HG02870 (cell line): Measurements from ENCODE around the gene MYO1F.
"Not testable (repeated sequence)": the region's sequence is repeated elsewhere in the genome, so short reads cannot be mapped to it uniquely, and the experiment has no call there.

ENCODE experiments used
- ATAC-seq: cut with Tn5 transposase; IDR thresholded peaks from one replicate; pipeline ENCODE4 v1.9.1; 2021; ENCODE audit warnings: mild to moderate bottlenecking, moderate library complexity; ENCODE audit not compliant: unreplicated experiment

MYO1F gene

GRCh38 chr19:8567522-8568172, 9.6 kb downstream of the MYO1F start:
- ATAC-seq, result no peak

GRCh38 chr19:8566855-8567254, 10.4 kb downstream of the MYO1F start:
- no peak for ATAC-seq

GRCh38 chr19:8564866-8565265, 12.4 kb downstream of the MYO1F start:
- not testable (repeated sequence) for ATAC-seq

GRCh38 chr19:8561075-8561764, 16.0 kb downstream of the MYO1F start:
- ATAC-seq, result no peak

GRCh38 chr19:8558325-8558724, 18.9 kb downstream of the MYO1F start:
- ATAC-seq, result no peak

- no peak for ATAC-seq
These were observed 19.5 kb downstream of the MYO1F start for GRCh38 chr19:8557642-8558238.

- not testable (repeated sequence) for ATAC-seq
These were observed 23.5 kb downstream of the MYO1F start for GRCh38 chr19:8553729-8554128.

- no peak for ATAC-seq
These were observed 24.4 kb downstream of the MYO1F start for GRCh38 chr19:8552810-8553209.

- no peak for ATAC-seq
These were observed 27.2 kb downstream of the MYO1F start for GRCh38 chr19:8550070-8550469.

- no peak for ATAC-seq
These were observed 31.5 kb downstream of the MYO1F start for GRCh38 chr19:8545743-8546142.

- no peak for ATAC-seq
These were observed 33.1 kb downstream of the MYO1F start for GRCh38 chr19:8544168-8544567.

- ATAC-seq, result no peak
These were observed 37.6 kb downstream of the MYO1F start for GRCh38 chr19:8539621-8540149.

GRCh38 chr19:8537099-8537498, 40.1 kb downstream of the MYO1F start:
- no peak for ATAC-seq

GRCh38 chr19:8536282-8536681, 41.0 kb downstream of the MYO1F start:
- no peak for ATAC-seq

GRCh38 chr19:8532225-8532624, 45.0 kb downstream of the MYO1F start:
- no peak for ATAC-seq

- no peak for ATAC-seq
These were observed 45.8 kb downstream of the MYO1F start for GRCh38 chr19:8531470-8531869.

GRCh38 chr19:8530061-8530679, 47.1 kb downstream of the MYO1F start:
- no peak for ATAC-seq

- no peak for ATAC-seq
These were observed 47.8 kb downstream of the MYO1F start for GRCh38 chr19:8529369-8530006.

- ATAC-seq, result no peak
These were observed 48.7 kb downstream of the MYO1F start for GRCh38 chr19:8528500-8528899.

GRCh38 chr19:8526345-8527091, 50.7 kb downstream of the MYO1F start:
- ATAC-seq, result no peak

GRCh38 chr19:8525401-8525684, 51.9 kb downstream of the MYO1F start:
- no peak for ATAC-seq
